Measurements from ENCODE around the gene TSPAN33.
"Not testable (repeated sequence)": the region's sequence is repeated elsewhere in the genome, so short reads cannot be mapped to it uniquely, and the experiment has no call there.

TSPAN33 gene

GRCh38 chr7:129118976-129119375 is 25.5 kb upstream of the TSPAN33 start (continued):
- TF ChIP-seq ZBTB10 (tag by site-specific recombination; IDR thresholded peaks at IDR 0.05) (no peak), ZNF777 (tag by site-specific recombination; IDR thresholded peaks at IDR 0.05; ENCODE audit: borderline replicate concordance) (no peak), SETDB1 (IDR thresholded peaks at IDR 0.05; ENCODE audit: insufficient read length, low read length) (no peak), ZNF350 (tag by site-specific recombination; IDR thresholded peaks at IDR 0.05) (no peak), ZNF518A (tag by site-specific recombination; conservative IDR thresholded peaks at IDR 0.05; ENCODE audit: low read depth) (no peak), ZNF391 (tag by site-specific recombination; IDR thresholded peaks at IDR 0.05; ENCODE audit: borderline replicate concordance, low read depth) (no peak)

- H3K9me3 ChIP-seq (ENCODE audit: control insufficient read depth, insufficient read depth, low read depth, low read length); H3K36me3 ChIP-seq (ENCODE audit: control insufficient read depth in 2 of 2, insufficient read depth in 1 of 2, low read length in 2 of 2); H3K4me1 ChIP-seq (ENCODE audit: control insufficient read depth, insufficient read depth, low read length); H3K4me3 ChIP-seq (ENCODE audit: low read depth, low read length); POLR2A ChIA-PET; CTCF ChIA-PET; H3K27ac ChIP-seq (ENCODE audit: extremely low read depth, low read depth, low read length): not testable (repeated sequence)
- TF ChIP-seq SETDB1 (IDR thresholded peaks at IDR 0.05; ENCODE audit: insufficient read length, low read length): peak; percentile 27
- TF ChIP-seq EGR2 (tag by site-specific recombination; IDR thresholded peaks at IDR 0.05; ENCODE audit: low read depth): peak; percentile 51; the same call in 1 of the 2 replicates
These were observed 22.9 kb upstream of the TSPAN33 start for GRCh38 chr7:129121501-129122077.

GRCh38 chr7:129122078-129122750 is 22.3 kb upstream of the TSPAN33 start:
- Histone ChIP-seq H3K9me3 (ENCODE audit: control insufficient read depth, insufficient read depth, low read depth, low read length) (no peaks in the 10 kb centered on the region), H3K4me1 (ENCODE audit: control insufficient read depth, insufficient read depth, low read length) (no peaks in the 10 kb centered on the region), H3K36me3 (ENCODE audit: control insufficient read depth in 2 of 2, insufficient read depth in 1 of 2, low read length in 2 of 2) (no peaks in the 10 kb centered on the region), H3K27ac (ENCODE audit: extremely low read depth, low read depth, low read length) (no peak overlapping the region), H3K4me3 (ENCODE audit: low read depth, low read length) (no peak overlapping the region)
- ChIA-PET POLR2A (no interaction called here), CTCF (interaction anchor here (1.2 kb wide), 1 partner anchor 31 kb away, joined by 6 read pairs; no protein-coding TSS in a partner anchor)
- no peak for TF ChIP-seq ZNF302 (tag by site-specific recombination; IDR thresholded peaks at IDR 0.05; ENCODE audit: low read depth)
- no peak for TF ChIP-seq ZNF843 (tag by site-specific recombination; IDR thresholded peaks at IDR 0.05)
- no peak for TF ChIP-seq ZNF169 (tag by site-specific recombination; IDR thresholded peaks at IDR 0.05)
- TF ChIP-seq ZXDB (tag by site-specific recombination; IDR thresholded peaks at IDR 0.05): no peak
- TF ChIP-seq ZBTB49 (tag by site-specific recombination; IDR thresholded peaks at IDR 0.05; ENCODE audit: low read depth): no peak
- no peak for TF ChIP-seq KLF1 (tag by site-specific recombination; IDR thresholded peaks at IDR 0.05)
- no peak for TF ChIP-seq ZNF707 (tag by site-specific recombination; IDR thresholded peaks at IDR 0.05)
- TF ChIP-seq ZNF785 (tag by site-specific recombination; IDR thresholded peaks at IDR 0.05): no peak
- TF ChIP-seq ZNF112 (tag by site-specific recombination; IDR thresholded peaks at IDR 0.05): no peak
- no peak for TF ChIP-seq KLF16 (tag by site-specific recombination; IDR thresholded peaks at IDR 0.05)
- no peak for TF ChIP-seq ZFHX2 (tag by site-specific recombination; conservative IDR thresholded peaks at IDR 0.05)
- no peak for TF ChIP-seq ZNF37A (tag by site-specific recombination; IDR thresholded peaks at IDR 0.05)

Measured in HEK293 (cell line).